Measurements from ENCODE around the gene EXOC8.
"Not testable (repeated sequence)": the region's sequence is repeated elsewhere in the genome, so short reads cannot be mapped to it uniquely, and the experiment has no call there.

The EXOC8 gene

GRCh38 chr1:231354330-231355020 lies 16.8 kb upstream of the EXOC8 start:
- H3K4me3 ChIP-seq (replicated peaks; ENCODE audit: low read depth, low read length), result no peak overlapping the region
- no peak for DNase-seq (ENCODE audit: extremely low read depth, low read depth)
- no peak for TF ChIP-seq CTCF (IDR thresholded peaks at IDR 0.05; ENCODE audit: low read depth, low read length, missing control alignments)

GRCh38 chr1:231353086-231353485 lies 15.4 kb upstream of the EXOC8 start:
- no peak for DNase-seq (ENCODE audit: extremely low read depth, low read depth)
- no peak for TF ChIP-seq CTCF (IDR thresholded peaks at IDR 0.05; ENCODE audit: low read depth, low read length, missing control alignments)
- H3K4me3 ChIP-seq (replicated peaks; ENCODE audit: low read depth, low read length), result no peak overlapping the region

DNA sequence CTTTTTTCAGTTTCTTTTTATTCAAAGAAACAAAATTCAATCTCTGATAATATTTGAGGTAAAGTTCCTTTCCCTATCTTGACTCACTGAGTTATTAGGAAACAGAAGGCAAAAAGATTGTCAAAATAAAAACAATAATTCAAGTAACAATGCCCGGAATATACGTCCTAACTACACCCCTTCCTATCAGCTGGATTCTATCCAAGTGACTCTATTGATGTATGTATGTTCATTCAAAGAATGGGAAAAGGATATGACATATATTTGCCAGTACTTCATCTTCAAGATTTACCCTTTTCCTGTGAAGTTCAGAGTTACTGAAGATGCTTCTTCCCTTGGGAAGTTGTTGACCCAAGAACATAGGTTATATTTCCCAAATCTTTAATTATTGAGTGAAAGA lies 14.2 kb upstream of the EXOC8 start:
- TF ChIP-seq CTCF (IDR thresholded peaks at IDR 0.05; ENCODE audit: low read depth, low read length, missing control alignments), result no peak

DNA sequence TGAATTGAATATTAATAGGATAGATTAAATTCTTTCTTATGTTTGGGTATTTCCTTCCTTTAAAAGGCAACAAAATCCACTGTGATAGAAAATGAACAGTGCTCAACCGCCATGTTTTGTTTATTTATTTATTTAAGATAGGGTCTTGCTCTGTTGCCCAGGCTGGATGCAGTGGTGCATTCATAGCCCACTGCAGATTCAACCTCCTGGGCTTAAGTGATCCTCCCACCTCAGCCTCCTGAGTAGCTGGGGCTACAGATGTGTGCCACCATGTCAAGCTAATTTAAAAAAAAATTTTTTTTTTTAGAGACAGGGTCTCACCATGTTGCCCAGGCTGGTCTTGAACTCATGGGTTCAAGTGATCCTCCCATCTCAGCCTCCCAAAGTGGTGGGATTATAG lies 11.2 kb upstream of the EXOC8 start:
- not testable (repeated sequence) for H3K4me3 ChIP-seq (replicated peaks; ENCODE audit: low read depth, low read length); DNase-seq (ENCODE audit: extremely low read depth, low read depth)

More for the DNA sequence above, 14.2 kb upstream of the EXOC8 start:
- DNase-seq (ENCODE audit: extremely low read depth, low read depth), result no peak
- no peak overlapping the region for H3K4me3 ChIP-seq (replicated peaks; ENCODE audit: low read depth, low read length)

DNA sequence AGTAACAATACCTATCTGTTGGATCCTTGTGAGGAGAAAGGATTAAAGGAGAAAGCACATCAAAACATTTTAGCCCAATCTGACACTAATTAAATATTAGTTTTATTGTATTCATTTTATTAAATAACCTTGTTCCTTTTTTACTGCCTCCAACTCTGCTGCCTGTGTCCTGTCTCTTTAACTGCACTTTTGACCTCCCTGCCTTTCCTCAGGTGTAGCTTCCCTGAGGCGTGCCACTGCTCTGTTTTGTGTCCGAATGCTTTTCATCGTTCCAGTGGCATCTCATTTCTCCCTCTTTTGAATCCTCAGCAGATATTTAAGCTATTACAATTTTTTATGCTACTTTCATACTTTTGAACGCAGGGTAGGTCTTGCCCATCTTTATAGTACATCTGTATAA lies 10.8 kb upstream of the EXOC8 start:
- no peak overlapping the region for H3K4me3 ChIP-seq (replicated peaks; ENCODE audit: low read depth, low read length)
- TF ChIP-seq CTCF (IDR thresholded peaks at IDR 0.05; ENCODE audit: low read depth, low read length, missing control alignments), result no peak
- no peak for DNase-seq (ENCODE audit: extremely low read depth, low read depth)

DNA sequence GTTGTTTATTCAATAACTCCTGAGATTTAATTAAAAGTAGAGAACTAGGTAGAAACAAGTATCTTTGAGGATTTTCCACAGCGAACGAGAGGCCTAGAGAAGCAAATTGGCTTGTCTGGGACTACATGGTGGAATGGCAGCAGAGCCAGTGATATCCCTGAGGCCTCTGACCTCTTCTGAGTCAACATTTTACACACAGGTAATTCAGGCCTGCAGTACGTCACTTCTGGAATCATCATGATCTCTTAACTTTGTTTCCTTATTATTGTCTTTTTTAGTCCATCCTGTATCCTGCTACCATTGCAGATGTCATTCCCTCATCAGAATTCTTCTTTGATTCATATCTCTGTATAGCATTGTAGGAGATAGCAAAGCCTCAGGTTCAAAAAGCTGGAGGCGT lies 10.3 kb upstream of the EXOC8 start:
- no peak for TF ChIP-seq CTCF (IDR thresholded peaks at IDR 0.05; ENCODE audit: low read depth, low read length, missing control alignments)
- no peak overlapping the region for H3K4me3 ChIP-seq (replicated peaks; ENCODE audit: low read depth, low read length)
- no peak for DNase-seq (ENCODE audit: extremely low read depth, low read depth)

DNA sequence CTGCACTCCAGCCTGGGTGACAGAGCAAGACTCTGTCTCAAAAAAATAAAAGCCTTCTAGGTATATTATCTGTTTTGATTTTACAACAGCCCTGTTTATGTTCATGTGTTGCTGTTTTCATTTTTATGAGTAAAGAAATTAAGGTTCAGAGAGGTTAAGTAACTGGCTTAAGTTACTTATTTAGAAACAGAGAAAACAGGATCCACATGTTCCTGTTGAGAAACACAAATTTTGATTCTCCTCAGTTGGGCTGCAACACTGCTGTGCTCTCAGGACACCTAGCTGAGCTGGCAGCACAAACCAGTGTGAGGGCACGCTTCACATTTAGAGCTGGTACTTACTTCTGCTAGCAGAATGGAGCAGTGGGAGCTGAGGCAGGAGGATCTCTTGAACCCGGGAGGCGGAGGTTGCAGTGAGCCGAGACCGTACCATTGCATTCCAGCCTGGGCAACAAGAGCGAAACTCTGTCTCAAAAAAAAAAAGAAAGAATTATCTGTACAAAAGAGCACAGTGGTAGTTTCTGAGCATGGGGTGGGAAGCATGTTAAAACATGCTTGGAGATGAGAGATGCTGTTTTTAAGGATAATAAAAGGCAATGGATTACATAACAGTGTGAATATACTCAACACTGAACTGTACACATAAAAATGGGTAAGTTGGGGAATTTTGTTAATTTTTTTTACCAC lies 2.8 kb upstream of the EXOC8 start:
- H3K4me3 ChIP-seq (replicated peaks; ENCODE audit: low read depth, low read length), result no peak overlapping the region
- no peak for TF ChIP-seq CTCF (IDR thresholded peaks at IDR 0.05; ENCODE audit: low read depth, low read length, missing control alignments)
- no peak for DNase-seq (ENCODE audit: extremely low read depth, low read depth)

Measured in HFF-Myc (cell line).